Fibroblast of villous mesenchyme (primary cell): Measurements from ENCODE around the gene CASP7. TPM values are rescaled to one million over a fixed set of nuclear protein-coding genes. Genes with fewer than 3 reads are reported as not detected.
"Not testable (repeated sequence)": the region's sequence is repeated elsewhere in the genome, so short reads cannot be mapped to it uniquely, and the experiment has no call there.

Source experiments
- DNase-seq: peaks from one replicate; pipeline ENCODE4 v3.0.0-alpha.2; 2010; ENCODE audit warnings: low read depth
- H3K4me3 ChIP-seq: 2 replicates; pipeline ENCODE4 v1.5.1; 2011; ENCODE audit warnings: low read depth, mild to moderate bottlenecking, low read length
- CTCF ChIP-seq: IDR thresholded peaks from 2 replicates; pipeline ENCODE4 v1.5.1; 2012; ENCODE audit warnings: low read depth, mild to moderate bottlenecking, low read length; ENCODE audit not compliant: insufficient read depth
- total RNA-seq: library from RNA; depleted of rRNA; stranded (reverse); fragments of >200 nt; gene quantifications from 2 replicates; pipeline ENCODE4 v1.2.3, GENCODE V29; 2012

The CASP7 gene
- total RNA-seq, 1 donor = 35.4 TPM

GRCh38 chr10:113651898-113652297 lies 27.8 kb upstream of the CASP7 start:
- H3K4me3 ChIP-seq = no peak overlapping the region
- DNase-seq = no peak
- TF ChIP-seq CTCF = no peak

- not testable (repeated sequence) for DNase-seq, H3K4me3 ChIP-seq
These were observed 27.3 kb upstream of the CASP7 start for GRCh38 chr10:113652456-113652855.

- TF ChIP-seq CTCF = no peak
- no peak for DNase-seq
These were observed 22.8 kb upstream of the CASP7 start for GRCh38 chr10:113656896-113657295.

DNA sequence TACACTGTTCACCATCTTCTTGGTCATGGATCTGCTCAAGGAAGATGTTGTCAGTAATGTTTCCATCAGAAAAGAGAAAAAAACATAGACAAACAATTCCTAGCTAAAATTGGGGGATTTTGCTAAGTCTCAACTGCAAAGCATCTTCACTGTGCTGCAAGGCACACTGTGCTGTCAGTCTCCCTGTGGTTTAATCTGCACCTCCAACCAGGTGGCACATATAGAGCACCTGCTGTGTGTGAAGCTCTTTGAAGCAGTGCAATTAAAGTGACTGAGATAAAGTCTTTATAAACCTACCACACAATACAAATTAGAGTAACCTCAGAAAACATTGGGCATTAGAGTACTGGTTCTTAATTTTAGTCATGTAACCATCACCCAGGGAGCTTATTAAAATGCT lies 22.2 kb upstream of the CASP7 start:
- DNase-seq = no peak
- no peak for TF ChIP-seq CTCF
- no peak overlapping the region for H3K4me3 ChIP-seq

More at GRCh38 chr10:113656896-113657295, 22.8 kb upstream of the CASP7 start:
- H3K4me3 ChIP-seq = no peak overlapping the region

GRCh38 chr10:113661332-113661731 lies 18.4 kb upstream of the CASP7 start:
- no peak for DNase-seq
- TF ChIP-seq CTCF = no peak
- H3K4me3 ChIP-seq = no peak overlapping the region

GRCh38 chr10:113663142-113663541 lies 16.6 kb upstream of the CASP7 start:
- no peak overlapping the region for H3K4me3 ChIP-seq
- no peak for DNase-seq
- TF ChIP-seq CTCF = no peak

- DNase-seq = no peak
- no peak for TF ChIP-seq CTCF
- H3K4me3 ChIP-seq = no peak within 1 kb of the TSS
These were observed 15.8 kb upstream of the CASP7 start, which contains the start of gene NRAP for GRCh38 chr10:113663908-113664307. Gene NRAP, minus strand, starts transcription at chr10:113664041. Its CDS starts 159 bp downstream, at chr10:113663882.
